ENCODE data around the gene COL23A1. TPM values are rescaled to one million over a fixed set of nuclear protein-coding genes. Genes with fewer than 3 reads are reported as not detected.

The COL23A1 gene
- total RNA-seq, 2 experiments from 2014 or later, result 0.11 TPM; not detected in 1

DNA sequence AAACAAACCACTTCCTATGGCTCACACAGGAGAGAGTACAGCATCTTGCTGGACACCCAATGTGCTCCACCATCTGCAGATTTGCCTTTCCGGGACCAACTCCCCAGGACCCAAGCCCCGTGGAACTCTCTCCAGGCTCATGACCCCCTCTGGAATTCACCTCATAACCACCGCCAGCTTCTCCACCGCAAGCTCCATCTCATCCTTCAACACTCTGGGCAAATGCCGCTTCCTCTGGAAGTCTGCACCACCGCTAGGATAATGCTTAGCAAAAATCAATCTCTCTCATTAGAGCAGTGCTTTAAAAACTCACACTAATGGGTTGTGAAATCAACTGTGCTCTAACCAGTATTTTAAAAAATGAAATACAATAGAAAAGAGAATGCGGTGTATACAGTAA is 150.0 kb downstream of the COL23A1 start:
- ChIA-PET POLR2A (no interaction called here), CTCF (no interaction called here)
- Mint-ChIP-seq H3K27me3 (peaks cover 6% of the 10 kb centered on the region), H3K4me3 (no peak overlapping the region), H3K27ac (no peak overlapping the region), H3K36me3 (ENCODE audit: low read depth) (no peaks in the 10 kb centered on the region), H3K4me1 (ENCODE audit: low read depth) (peaks cover 6% of the 10 kb centered on the region), H3K9me3 (no peaks in the 10 kb centered on the region)
- intact Hi-C loops (cut with micrococcal nuclease), result no loop called here
- no peak for DNase-seq
- ATAC-seq, result no peak
- TF ChIP-seq, protein P1, sequence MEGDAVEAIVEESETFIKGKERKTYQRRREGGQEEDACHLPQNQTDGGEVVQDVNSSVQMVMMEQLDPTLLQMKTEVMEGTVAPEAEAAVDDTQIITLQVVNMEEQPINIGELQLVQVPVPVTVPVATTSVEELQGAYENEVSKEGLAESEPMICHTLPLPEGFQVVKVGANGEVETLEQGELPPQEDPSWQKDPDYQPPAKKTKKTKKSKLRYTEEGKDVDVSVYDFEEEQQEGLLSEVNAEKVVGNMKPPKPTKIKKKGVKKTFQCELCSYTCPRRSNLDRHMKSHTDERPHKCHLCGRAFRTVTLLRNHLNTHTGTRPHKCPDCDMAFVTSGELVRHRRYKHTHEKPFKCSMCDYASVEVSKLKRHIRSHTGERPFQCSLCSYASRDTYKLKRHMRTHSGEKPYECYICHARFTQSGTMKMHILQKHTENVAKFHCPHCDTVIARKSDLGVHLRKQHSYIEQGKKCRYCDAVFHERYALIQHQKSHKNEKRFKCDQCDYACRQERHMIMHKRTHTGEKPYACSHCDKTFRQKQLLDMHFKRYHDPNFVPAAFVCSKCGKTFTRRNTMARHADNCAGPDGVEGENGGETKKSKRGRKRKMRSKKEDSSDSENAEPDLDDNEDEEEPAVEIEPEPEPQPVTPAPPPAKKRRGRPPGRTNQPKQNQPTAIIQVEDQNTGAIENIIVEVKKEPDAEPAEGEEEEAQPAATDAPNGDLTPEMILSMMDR (IDR thresholded peaks at IDR 0.05), result no peak

DNA sequence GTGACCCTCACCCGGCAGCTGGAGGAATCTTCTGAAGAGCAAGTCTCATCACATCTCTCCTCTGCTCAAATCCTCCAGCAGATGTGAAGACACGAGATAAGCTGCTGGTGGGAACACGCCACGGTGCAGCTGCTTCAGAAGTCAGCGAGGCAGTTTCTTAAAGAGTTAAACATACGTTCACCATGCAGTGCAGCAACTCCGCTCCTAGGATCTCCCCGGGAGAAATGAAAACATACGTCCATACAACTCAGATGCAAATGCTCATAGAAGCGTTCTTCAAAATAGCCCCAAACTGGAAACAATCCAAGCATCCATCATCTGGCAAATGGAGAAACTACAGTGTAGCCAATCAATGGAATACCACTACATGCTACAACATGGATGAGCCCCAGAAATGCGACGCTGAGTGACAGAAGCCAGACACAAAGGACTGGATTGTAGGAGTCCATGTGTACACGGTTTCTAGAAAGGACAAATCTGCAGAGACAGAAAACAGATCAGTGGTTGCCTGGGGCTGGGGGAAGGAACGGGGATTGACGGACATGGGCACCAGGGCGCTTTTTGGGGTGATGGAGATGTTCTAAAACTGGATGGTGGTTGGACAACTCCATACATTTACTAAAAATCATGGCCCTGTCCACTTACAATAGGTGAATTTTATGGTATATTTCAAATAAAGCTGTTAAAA is 150.6 kb downstream of the COL23A1 start:
- no peak for DNase-seq
- Mint-ChIP-seq H3K27ac (no peak overlapping the region), H3K9me3 (no peaks in the 10 kb centered on the region), H3K4me3 (no peak overlapping the region), H3K27me3 (peaks cover 6% of the 10 kb centered on the region), H3K36me3 (ENCODE audit: low read depth) (no peaks in the 10 kb centered on the region), H3K4me1 (ENCODE audit: low read depth) (peaks cover 6% of the 10 kb centered on the region)
- CTCF ChIA-PET, result no interaction called here
- no peak for ATAC-seq
- TF ChIP-seq, protein P1 (IDR thresholded peaks at IDR 0.05), result no peak
- POLR2A ChIA-PET, result no interaction called here
- intact Hi-C loops (cut with micrococcal nuclease), result no loop called here

DNA sequence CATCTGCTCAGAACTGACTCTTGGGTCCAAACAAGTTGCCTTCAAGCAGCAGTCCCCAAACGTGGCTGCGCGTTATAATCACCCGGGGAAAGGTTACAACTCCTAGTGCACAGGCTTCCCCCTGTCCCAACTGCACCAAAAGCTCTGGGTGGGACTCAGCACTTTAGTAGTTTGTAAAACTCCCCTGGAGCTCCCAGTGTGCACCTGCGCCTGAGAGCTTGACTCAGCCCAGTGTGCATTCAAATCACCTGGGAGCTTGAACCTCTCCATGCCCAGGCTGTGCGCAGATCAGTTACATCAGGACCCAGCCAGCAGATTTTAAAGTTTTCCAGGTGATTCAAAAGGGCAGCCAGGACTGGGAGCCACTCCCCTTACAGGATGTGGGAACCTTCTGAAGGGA is 151.4 kb downstream of the COL23A1 start:
- POLR2A ChIA-PET, result no interaction called here
- CTCF ChIA-PET, result no interaction called here
- Mint-ChIP-seq H3K27ac (no peak overlapping the region), H3K4me3 (no peak overlapping the region), H3K36me3 (ENCODE audit: low read depth) (no peaks in the 10 kb centered on the region), H3K4me1 (ENCODE audit: low read depth) (peaks cover 6% of the 10 kb centered on the region), H3K9me3 (no peaks in the 10 kb centered on the region), H3K27me3 (peaks cover 3% of the 10 kb centered on the region)
- intact Hi-C loops (cut with micrococcal nuclease), result no loop called here
- TF ChIP-seq, protein P1 (IDR thresholded peaks at IDR 0.05), result no peak
- no peak for ATAC-seq
- DNase-seq, result no peak

DNA sequence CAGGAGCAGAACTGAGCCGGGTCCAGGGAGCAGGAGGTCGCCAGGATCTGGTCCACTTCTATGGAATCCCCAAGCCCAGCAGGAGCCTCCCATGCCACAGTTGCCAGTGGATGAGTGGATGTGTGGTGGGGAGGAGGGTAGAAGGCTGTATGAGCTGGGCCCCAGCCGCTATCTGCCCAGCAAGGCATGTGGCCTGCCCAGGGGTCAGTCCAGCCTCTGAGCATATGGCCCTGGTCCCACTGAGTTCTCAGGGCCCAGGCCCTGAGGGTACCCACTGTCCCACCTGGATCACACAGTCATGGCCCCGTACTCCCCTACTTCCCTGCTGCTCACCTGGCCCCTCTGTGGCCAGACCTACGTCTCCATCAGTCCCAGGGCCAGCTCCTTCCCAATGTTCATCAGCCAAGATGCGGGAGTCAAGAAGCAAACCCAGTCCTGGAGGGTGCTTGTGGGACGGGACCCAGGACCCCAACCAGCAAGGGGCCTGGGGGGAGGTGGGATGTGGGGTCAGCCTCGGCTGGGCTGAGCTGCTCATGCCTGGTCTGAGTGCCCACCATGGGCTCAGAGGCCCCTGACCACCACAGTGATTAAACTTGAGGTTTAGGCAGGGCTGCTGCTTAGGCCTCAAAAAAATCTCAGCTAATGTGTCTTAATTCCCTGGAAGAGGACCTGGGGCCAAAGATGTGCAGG is 152.7 kb downstream of the COL23A1 start:
- H3K27ac Mint-ChIP-seq, result no peak overlapping the region
- no peaks in the 10 kb centered on the region for H3K36me3 Mint-ChIP-seq (ENCODE audit: low read depth)
- POLR2A ChIA-PET, result no interaction called here

More for the DNA sequence above, 152.7 kb downstream of the COL23A1 start:
- no peak overlapping the region for H3K4me3 Mint-ChIP-seq
- TF ChIP-seq, protein P1 (IDR thresholded peaks at IDR 0.05), result no peak
- no peak for ATAC-seq
- CTCF ChIA-PET, result interaction anchor here (0.9 kb wide), 1 partner anchor 24 kb away, joined by 3 read pairs; no protein-coding TSS in a partner anchor
- intact Hi-C loops (cut with micrococcal nuclease), result no loop called here
- no peak for DNase-seq
- no peaks in the 10 kb centered on the region for H3K9me3 Mint-ChIP-seq
- H3K4me1 Mint-ChIP-seq (ENCODE audit: low read depth), result no peaks in the 10 kb centered on the region
- H3K27me3 Mint-ChIP-seq, result no peaks in the 10 kb centered on the region
